G401.6 (cell line): ENCODE results near the gene TAGLN.

Experiments
- FAIRE-seq: peaks from 2 replicates; lab custom pipeline; 2012; peaks lifted over from hg19 to GRCh38; lab: Jason Lieb, UNC

The TAGLN gene

GRCh38 chr11:117230999-117231841 lies 32.0 kb downstream of the TAGLN start:
- FAIRE-seq = no peak

- no peak for FAIRE-seq
Measured at GRCh38 chr11:117231842-117232091, 32.6 kb downstream of the TAGLN start, which contains the start of gene PCSK7. PCSK7 (minus strand) TSS chr11:117232073; CDS start chr11:117229844, 2,229 bp downstream.

- no peak for FAIRE-seq
Measured at GRCh38 chr11:117232092-117232878, 33.1 kb downstream of the TAGLN start, which contains the start of gene RNF214. RNF214 (plus strand) TSS chr11:117232671; CDS start chr11:117234273, 1,602 bp downstream.

GRCh38 chr11:117232911-117233409 lies 33.8 kb downstream of the TAGLN start:
- no peak for FAIRE-seq

- no peak for FAIRE-seq
Measured at GRCh38 chr11:117238221-117238620, 39.1 kb downstream of the TAGLN start.

GRCh38 chr11:117239295-117239694 lies 40.1 kb downstream of the TAGLN start:
- peak; percentile 60 for FAIRE-seq

- FAIRE-seq = no peak
Measured at GRCh38 chr11:117248341-117248740, 49.2 kb downstream of the TAGLN start.

GRCh38 chr11:117249571-117249970 lies 50.4 kb downstream of the TAGLN start:
- FAIRE-seq = no peak

GRCh38 chr11:117251506-117251905 lies 52.3 kb downstream of the TAGLN start:
- FAIRE-seq = no peak

- FAIRE-seq = no peak
Measured at GRCh38 chr11:117255966-117256365, 56.8 kb downstream of the TAGLN start.

- FAIRE-seq = no peak
Measured at GRCh38 chr11:117256573-117256972, 57.4 kb downstream of the TAGLN start.
